Activated T-cell treated with anti-CD3 and anti-CD28 coated beads, Interleukin-2, amount 50 U/mL, for 1 hour (primary cell): ENCODE results near the gene ZNF142.
"Not testable (repeated sequence)": the region's sequence is repeated elsewhere in the genome, so short reads cannot be mapped to it uniquely, and the experiment has no call there.

Experiments used
- DNase-seq: peaks from one replicate; pipeline ENCODE4 v3.0.0-alpha.2; 2020

Gene ZNF142, protein sequence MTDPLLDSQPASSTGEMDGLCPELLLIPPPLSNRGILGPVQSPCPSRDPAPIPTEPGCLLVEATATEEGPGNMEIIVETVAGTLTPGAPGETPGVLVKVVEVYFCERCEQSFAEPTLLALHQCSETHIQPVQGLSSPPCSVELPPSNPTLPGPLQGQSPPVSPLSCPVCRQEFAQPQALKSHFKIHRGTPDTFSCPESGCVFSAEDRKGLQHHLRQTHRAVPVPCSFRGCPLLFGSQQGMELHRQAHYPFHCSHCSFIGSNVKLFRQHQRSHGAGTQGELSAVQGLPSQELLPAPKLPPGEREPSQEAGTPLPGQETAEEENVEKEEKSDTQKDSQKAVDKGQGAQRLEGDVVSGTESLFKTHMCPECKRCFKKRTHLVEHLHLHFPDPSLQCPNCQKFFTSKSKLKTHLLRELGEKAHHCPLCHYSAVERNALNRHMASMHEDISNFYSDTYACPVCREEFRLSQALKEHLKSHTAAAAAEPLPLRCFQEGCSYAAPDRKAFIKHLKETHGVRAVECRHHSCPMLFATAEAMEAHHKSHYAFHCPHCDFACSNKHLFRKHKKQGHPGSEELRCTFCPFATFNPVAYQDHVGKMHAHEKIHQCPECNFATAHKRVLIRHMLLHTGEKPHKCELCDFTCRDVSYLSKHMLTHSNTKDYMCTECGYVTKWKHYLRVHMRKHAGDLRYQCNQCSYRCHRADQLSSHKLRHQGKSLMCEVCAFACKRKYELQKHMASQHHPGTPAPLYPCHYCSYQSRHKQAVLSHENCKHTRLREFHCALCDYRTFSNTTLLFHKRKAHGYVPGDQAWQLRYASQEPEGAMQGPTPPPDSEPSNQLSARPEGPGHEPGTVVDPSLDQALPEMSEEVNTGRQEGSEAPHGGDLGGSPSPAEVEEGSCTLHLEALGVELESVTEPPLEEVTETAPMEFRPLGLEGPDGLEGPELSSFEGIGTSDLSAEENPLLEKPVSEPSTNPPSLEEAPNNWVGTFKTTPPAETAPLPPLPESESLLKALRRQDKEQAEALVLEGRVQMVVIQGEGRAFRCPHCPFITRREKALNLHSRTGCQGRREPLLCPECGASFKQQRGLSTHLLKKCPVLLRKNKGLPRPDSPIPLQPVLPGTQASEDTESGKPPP (N-terminal part only)

DNA sequence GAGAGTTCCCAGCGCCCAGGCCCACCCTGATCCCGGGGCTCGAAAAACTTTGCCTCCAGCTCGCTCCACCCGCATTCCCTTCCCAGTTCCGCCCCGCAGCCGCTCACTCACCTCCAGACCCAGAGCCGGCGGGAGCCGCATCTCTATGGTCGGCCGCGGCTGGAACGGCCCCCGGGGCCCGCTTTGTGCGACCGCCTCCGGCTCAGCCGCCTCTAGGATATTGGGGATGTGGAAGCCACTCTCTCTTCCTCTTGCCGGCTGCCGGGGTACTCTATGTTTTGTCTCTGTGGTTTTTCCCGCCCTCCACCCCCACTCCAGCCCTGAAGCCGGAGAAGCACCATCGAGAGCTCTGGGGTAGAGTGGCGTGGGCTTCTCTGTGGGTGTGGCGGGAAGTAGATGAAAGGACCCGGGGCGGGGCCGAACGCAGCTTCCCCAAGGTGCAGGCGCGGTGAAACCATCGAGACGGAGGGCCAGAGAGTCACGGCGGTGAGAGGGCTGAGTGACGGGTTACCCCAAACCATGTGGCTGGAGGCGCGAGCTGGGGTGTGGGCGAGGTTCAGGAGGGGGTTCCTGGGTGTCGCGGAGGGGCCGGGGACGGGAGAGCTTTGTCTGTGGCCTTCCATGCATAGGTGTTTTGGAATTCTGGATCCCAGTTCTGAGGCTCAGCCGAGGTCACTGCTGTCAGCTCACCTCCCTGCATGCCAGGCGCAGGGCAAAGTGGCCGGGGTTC is at the start of gene ZNF142, which contains the start of gene BCS1L:
ZNF142 (minus strand) TSS at position 366 of the 730 bp plus-strand sequence. CDS start 3,194 bp downstream, outside the sequence.
BCS1L (plus strand) TSS at position 426 of the 730 bp plus-strand sequence. CDS start 1,305 bp downstream, outside the sequence.
- DNase-seq: peak; percentile 92

DNA sequence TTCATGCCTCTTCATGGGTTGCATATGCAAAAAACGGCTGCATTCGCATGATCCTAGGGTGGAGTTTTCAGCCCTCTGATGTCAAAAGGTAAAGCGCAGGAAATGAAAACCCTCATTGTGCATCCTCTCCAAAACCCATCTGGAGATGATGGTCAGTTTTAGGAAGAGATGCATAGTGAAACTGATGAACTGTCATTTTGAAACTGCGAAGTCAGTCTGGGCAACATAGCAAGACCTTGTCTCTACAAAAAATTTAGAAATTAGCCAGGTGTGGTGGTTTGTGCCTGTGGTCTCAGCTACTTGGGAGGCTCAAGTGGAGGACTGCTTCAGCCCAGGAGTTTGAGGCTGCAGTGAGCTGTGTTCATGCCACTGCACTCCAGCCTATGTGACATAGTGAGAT is 48.7 kb upstream of the ZNF142 start:
- no peak for DNase-seq

DNA sequence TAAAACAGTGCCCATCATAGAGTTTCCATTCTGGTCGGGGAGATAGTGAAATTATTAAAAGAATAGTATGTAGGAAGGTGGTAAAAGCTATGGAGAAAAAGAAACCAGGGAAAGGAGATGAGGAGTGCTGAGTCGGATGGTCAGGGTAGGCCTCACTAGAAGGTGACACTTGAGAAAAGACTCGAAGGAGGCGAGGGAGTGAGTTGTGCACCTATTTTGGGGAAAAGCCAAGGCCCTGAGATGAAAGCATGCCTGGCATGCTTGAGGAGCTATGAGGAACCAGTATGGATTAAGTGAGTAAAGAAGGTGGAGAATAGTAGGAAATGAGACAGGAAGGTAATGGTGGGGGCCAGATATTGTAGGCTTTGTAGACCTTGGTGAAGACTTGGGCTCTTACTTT is 43.9 kb upstream of the ZNF142 start:
- DNase-seq: no peak

DNA sequence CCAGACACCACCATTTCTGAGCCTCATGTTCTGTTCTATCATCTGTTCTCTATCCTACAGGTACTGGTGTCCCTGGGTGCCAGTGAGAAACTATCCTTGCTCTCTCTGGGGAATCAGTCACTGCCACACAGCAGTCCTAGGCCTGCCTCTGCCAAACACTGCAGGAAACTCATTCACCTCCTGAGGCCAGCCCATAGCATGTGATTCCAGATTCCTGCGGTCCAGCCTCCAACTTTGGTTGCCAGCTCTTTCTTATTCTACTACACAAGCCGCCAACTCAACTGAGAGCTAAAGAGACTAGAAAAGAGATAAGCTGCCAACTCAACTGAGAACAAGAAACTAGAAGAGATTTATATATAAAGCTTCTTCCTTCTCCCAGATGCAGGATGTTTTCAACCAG is 42.4 kb upstream of the ZNF142 start:
- no peak for DNase-seq

DNA sequence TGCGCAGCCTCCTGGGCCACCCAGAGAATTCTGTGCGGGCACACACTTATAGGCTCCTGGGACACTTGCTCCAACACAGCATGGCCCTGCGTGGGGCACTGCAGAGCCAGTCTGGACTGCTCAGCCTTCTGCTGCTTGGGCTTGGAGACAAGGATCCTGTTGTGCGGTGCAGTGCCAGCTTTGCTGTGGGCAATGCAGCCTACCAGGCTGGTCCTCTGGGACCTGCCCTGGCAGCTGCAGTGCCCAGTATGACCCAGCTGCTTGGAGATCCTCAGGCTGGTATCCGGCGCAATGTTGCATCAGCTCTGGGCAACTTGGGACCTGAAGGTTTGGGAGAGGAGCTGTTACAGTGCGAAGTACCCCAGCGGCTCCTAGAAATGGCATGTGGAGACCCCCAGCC is 39.5 kb upstream of the ZNF142 start:
- DNase-seq: no peak

DNA sequence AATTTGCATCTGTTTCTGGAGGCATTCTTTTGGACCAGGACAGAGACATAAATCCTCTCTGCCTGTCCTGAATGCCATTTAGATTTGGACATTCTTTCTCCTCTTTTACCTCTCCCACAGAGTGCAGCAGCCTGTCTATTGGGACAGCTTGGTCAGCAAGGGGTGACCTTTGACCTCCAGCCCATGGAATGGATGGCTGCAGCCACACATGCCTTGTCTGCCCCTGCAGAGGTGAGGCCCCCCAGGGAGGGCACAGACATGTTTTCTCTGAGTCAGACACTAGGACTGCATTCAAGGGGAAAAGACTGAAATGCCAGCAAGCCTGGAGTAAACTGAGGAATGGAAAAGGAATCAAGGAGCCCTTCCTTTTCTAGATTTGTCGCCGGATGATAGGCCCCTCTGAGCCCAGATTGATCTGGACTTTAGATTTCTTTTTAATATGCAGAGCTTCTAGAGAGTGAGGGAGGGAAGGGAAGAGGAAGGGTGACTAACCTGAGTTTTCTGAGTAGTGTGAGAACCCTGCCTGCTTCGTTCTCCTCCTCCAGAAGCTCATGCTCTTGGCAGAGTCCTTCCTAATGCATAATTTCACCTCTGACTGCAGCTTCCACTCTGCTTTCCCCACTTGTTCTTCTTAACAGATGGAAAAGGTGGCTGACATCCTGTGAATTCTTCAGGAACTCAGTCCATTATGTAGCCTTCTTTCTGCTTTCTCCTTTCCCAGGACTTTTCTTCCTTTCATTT is 35.2 kb upstream of the ZNF142 start:
- no peak for DNase-seq

DNA sequence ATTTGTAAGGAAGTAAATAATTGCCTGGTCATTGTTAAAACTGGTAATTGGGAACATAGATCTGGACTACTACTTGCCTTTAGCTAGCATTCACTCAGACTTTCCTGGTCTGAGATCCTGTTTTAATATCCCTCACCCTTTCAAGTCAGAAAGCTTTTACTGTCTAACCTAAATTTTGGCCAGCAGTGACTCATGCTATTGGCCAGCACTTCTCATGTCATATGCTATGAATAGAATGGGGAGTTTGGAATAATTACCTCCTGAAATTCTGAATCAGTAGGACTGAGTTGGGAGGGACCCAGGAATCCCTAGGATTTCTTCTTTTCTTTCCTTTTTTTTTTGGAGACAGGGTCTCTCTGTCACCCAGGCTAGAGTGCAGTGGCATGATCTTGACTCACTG is 31.8 kb upstream of the ZNF142 start:
- DNase-seq: no peak

DNA sequence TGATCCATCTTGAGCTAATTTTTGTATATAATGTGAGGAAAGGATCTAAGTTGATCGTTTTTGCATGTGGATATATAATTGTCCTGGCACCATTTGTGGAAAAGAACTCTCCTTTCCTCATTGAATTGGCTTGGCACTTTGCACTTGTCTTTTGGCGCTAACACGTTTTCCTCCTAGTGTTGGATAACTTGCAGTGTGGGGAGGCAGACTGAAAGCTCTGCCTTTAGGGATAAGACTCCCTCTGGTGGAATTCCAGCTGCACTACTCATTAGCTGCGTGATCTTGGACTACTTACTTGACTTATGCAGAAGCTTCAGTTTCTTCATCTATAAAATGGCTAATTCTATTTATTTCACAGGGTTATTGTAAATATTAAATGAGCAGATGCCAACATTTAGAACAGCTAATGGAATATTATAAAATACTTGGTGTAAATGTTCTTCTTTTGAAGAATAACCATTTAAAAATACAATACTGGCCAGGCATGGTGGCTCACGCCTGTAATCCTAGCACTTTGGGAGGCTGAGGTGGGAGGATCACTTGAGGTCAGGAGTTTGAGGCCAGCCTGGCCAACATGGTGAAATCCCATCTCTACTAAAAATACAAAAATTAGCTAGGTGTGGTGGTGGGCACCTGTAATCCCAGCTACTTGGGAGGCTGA is 28.1 kb upstream of the ZNF142 start:
- not testable (repeated sequence) for DNase-seq

DNA sequence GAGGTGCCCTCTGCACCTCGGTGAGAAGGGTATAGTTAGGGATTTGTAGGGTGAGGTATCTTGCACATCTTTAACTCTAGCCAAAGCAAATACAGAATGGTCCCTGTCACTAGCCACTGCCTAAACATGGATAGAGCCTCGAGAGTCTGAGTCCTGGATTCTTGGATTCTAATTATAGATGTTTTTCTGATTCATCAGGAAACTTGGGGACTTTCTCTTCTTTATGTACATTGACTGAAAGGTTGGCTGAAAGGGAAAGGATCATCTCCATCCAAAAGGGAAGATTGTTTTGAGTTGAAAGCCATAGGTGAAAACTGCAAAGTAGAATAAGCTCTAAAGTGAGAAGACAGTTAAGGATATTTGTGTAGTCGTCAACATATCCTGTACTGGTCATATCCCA is 20.6 kb upstream of the ZNF142 start:
- DNase-seq: no peak

DNA sequence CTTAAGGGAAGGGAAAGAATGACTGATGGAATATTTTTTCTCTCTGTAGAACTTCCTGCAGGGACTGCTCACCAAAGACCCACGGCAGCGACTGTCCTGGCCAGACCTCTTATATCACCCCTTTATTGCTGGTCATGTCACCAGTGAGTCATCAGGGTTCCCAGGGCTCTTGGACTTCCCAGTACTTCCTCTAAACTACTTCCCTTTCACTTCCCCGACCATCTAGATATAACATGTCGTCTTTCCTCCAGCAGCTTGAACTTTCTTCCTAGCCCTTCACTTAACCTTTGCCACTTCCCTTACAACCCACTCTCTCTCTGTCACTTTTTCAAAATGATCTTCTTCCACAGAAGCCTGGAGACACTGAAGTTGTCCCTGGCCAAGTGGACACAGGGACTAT is 19.7 kb upstream of the ZNF142 start:
- DNase-seq: no peak

DNA sequence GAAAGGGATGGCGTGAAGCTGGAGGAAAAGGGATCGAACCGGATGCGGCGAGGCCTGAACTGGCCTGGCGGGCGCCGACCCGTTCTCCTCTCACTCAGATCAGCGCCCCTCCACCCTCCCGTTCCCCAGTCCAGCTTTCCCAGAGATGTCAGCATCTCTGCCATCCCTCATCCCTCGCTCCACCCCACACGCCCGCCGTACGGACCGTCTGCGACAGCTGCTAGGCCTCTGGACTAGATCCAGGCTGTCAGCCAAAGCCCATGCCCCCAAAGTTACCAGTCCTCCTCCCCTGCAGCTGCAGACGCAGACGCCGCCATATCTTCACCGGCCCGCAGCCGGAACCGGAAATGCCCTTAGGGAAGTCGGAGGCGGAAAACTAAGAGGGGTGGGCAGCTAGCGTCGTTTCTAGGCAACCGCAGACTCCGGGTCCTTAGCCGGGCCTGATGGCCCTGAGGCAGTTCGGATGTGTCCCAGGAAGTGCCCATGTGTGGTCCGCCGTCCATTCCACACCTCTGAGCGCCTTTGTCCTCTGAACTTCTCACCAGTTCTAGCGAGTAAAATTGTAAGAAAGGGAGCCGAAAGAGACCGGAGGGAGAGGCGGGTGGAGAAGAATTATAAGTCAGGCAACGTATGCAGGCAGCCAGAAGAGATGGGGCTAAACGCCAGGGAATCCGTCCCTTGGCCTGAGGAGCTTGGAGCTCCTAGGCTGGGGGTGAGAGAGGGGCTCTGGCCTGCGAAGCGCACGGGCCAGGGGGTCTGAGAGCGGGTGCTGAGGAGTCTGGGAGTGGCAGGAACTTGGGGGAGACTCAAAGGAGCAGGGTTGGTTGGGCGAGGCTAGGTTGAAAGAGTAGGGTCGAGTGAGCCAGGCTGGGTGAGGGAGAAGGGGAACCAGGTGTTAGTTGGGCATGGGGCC is 12.5 kb upstream of the ZNF142 start, which contains the start of the genes RNF25 and STK36:
RNF25 (minus strand) TSS at position 349 of the 913 bp plus-strand sequence; CDS start at position 317, 32 bp downstream.
STK36 (plus strand) TSS at position 433 of the 913 bp plus-strand sequence. CDS start 744 bp downstream, outside the sequence.
- peak; percentile 79 for DNase-seq

DNA sequence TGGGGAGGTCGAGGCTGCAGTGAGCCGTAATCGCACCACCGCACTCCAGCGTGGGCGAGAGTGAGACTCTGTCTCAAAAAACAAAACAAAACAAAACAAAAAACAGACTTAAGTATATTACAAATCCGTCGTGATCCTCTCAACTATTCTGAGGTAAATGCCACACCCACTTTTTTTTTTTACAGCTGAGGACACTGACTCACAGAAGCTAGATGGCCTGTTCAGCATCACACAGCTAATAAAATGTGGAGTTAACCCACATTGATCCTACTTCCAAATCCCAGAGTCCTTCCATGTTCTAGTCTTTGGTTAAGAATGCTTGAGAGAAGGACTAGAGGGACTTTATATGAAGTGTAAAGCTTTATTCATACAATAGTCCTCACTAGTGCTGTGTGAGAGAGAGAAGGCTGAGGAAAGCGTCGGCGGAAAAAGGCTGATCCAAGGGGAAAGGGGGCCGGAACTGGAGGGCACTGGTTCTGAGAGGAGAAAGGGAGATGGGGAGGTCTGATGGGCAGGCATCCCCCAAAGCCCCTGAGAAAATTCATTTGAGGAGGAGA is 11.8 kb upstream of the ZNF142 start:
- no peak for DNase-seq

DNA sequence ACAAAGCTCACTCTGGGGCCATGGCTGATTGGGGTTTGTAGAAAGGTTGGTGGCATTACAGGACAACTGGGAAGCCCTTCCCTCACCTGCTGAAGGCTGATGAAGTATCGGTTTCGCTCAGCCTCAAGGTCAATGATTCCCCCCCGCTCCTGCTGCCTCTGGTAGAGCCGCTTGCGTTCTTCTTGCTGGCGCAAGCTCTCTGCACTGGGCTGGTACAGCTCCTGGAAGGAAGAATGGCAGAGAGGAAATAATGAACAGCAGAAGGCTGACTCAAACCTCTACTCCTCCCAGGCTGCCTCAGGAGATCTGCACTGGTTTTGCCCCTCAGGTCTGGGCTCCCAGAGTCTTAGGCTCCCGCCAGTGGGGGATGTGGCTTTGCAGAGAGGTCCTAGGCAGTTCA is 5.2 kb upstream of the ZNF142 start:
- no peak for DNase-seq

DNA sequence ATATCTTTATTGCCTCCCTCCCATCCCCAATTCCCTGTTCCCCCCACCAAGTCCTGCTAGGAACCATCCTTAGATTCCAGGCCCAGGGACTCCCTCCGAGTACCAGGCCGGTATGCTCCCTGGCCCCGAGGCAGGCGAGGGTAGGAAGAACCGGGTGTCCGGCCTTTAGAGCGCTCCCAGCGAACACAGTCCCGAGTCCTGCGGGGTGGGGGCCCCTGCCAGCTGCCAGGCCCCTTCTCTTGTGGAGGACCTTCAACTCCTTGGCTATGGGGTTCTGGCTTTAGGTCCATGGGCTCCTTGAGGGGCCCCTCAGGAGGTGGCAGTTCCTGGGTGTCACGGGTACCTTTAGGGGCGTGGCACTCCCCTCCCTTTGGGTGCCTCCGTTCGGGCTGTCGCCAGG is 4.5 kb upstream of the ZNF142 start:
- no peak for DNase-seq

DNA sequence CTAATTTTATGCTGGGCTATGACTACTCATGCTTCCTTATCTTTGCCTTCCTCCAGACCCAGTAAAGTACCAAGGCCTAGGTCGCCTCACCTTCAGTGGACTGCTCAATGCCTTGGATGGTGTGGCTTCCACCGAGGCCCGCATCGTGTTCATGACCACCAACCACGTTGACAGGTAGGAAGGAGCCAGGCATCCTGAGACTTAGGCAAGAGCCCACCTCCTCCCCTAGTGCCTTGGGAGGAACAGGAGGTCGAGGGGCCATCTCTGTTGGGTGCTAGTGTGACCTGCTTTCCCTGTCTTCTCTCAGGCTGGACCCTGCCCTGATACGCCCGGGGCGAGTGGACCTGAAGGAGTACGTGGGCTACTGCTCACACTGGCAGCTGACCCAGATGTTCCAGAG is 3.4 kb upstream of the ZNF142 start:
- no peak for DNase-seq

DNA sequence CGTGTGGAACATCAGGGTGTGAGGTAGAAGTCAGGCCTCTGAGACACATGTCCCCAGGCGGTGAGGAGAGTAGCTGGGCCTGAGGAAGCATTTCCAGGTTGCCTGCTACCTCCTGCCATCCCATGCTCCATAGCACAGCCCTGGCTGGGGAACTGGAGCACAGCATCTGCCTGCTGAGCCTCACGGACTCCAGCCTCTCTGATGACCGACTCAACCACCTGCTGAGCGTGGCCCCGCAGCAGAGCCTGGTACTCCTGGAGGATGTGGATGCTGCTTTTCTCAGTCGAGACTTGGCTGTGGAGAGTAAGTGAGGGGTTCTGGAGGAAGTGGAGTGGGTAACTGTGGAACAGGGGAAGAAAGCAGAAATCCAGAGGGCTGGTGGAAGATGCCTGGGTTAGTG is 3.0 kb upstream of the ZNF142 start:
- DNase-seq: no peak

DNA sequence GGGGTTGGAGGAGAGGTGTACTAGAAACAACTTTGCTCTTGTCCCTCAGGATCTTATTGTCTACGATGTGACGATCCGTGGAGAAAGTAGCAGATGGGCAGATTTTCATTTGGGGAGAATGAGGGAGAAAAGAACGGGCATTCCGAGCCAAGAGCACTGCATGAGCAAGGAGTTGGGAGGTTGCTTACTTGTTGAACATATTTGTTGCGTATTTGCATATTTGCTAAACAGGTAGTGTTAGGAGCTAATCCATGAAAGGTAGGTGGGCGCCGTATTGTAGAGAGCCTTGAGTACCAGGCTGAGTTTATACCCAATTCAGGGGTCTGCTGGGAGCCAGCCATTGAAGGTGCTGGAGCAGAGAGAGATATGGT is 550 bp upstream of the ZNF142 start:
- no peak for DNase-seq

DNA sequence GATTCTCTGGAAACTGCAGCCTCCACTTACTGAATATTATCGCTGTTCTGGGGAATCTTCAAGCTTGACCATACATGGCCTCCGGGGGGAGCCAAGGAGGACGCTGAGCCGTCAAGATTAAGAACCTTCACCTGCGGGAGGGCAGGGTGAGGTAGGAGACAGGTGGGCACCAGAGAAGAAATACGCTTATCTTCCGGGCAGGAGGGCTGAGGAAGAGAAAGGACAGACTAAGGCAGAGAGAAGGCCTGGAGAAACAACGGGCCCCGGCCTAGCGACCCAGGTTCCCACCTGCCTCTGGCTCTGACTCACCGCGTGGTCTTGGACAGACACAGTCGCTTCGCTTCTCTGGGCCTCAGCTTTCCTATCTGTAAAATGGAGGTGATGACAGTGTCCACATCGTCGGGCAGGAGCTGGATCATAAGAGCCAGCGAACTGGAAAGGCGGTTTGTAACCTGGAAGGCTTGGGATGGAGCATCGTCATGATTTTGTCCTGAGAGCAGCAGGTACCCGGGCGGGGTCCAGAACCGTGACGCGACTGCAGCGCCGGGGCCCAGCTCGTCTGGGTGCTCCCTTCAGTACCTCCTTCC is 659 bp downstream of the ZNF142 start:
- DNase-seq: peak; percentile 52

DNA sequence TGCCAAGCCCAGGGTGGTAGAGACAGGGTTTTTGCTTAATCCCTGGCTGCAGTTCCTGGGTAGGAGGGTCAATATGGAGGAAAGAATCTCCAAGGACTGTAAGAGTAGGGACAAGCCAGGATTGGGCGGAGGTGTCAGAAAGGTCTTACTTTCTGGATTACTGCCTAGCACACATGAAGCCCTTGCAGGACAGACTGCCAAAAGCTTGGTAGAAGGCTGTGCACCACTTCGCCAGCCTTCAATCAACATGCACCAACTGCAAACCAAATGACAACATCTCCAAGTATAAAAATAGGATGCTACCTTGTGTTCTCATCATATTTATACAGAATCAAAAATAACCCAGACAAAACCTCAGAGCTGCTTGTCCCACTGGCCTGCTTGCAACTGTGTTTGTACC is 3.7 kb downstream of the ZNF142 start:
- DNase-seq: no peak
